HK-2 (cell line): ENCODE results near the gene ERCC4.

Experiments
- DNase-seq: peaks from one replicate; pipeline ENCODE4 v3.0.0-alpha.2; 2018; ENCODE audit not compliant: unreplicated experiment

Gene ERCC4

DNA sequence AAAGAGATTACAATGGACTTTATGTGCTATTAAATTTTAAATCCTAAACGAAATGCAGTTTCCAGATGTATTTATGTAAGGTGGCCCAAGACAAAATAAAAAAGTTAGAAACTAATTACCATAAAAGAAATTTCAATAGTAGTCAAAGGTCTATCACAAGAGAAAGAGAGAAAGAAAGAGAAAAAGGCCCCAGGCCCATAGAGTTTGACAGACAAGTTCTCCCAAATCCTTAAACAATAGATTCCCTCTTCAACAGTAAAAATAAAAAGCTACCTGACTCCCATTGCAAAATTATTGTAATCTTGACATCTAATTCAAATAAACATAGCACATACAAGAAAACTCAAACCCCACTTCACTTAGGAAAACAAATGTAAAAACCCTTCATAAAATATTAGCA lies 8.6 kb upstream of the ERCC4 start:
- no peak for DNase-seq

DNA sequence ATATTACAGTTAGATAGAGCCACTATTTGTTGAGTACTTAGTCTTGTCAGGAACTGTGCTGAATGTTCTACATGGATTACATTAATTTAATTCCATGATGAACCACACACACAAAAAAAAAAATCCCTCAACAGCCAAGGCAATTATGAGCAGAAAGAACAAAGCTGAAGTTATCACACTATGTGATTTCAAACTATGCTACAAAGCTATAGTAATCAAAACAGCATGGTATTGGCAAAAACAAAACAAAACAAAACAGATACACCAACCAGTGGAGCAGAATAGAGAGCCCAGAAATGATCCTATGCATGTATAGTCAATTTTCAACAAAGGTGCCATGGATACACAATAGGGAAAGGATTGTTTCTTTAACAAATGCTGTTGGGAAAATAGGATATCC lies 8.1 kb upstream of the ERCC4 start:
- no peak for DNase-seq

DNA sequence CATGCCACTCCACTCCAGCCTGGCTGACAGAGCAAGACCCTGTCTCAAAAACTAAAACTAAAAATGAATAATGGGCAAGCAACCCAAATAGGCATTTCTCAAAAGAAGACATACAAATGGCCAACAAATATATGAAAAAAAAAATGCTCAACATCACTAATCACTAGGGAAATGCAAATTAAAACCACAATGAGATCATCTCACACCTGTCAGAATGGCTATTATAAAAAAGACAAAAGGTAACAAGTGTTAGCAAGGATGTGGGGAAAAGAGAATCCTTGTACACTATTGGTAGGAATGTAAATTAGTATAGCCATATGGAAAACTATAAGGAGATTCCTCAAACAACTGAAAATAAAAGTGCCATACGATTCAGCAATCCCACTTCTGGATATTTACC lies 7.1 kb upstream of the ERCC4 start:
- DNase-seq = no peak

DNA sequence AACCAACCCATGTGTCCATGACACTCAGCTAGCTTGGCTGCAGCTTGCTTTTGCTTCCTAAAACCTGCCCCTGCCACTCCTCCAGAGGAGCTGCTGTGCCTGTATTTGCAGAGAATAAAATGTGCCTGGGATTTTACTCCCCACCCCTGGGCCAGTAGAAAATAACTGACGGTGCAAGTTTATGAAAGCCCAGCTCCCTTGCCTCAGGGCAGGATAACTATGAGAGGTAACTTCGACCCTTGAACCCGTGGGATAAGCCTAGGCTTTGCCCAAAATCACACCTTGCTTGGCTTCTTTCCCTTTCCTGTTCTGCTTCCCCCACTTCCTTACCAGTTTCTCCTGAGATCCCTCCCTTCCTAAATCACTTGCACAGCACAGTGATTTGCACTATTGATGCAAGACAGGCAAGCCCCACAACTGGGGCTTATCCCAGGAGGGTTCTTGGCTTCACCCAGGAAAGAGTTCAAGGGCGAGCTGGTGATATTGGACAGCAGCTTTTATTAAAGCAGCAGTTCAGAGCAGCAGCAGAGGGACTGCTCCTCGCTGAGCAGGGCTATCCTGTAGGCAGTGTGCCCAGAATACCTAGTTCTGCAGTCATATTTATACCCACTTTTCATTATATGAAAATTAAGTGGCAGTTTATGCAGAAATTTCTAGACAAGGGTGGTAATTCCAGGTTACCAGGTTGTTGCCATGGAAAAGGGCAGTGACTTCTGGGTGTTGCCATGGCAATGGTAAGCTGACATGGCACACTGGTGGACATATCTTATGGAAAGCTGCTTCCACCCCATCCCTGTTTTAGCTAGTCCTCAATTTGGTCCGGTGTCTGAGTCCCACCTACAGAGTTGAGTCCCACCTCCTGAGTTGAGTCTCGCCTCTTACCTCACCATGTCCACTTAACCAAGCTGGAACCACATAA lies 6.3 kb upstream of the ERCC4 start:
- DNase-seq = no peak

DNA sequence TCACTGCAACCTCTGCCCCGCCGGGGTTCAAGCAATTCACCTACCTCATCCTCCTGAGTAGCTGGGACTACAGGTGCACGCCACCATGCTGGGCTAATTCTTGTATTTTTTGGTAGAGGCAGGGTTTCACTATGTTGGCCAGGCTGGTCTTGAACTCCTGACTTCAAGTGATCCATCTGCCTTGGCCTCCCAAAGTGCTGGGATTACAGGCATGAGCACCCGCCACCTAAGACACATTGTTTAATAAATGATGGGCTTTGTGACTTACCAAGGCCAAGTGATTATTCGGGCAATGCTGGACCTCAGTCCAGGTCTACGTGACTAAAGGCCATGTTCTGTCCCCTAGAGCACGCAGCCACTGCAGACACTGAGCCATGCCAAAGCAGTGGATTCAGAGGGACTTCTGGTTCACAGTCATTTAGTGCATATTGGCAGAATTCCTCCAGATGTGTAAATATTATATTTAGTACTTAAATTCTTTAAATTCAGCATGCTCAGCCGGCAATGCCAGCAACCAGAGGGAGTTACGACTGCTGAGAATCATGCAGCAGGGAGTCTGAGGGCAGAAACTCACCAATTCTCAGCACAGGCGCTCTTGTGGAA lies 4.8 kb upstream of the ERCC4 start:
- no peak for DNase-seq

DNA sequence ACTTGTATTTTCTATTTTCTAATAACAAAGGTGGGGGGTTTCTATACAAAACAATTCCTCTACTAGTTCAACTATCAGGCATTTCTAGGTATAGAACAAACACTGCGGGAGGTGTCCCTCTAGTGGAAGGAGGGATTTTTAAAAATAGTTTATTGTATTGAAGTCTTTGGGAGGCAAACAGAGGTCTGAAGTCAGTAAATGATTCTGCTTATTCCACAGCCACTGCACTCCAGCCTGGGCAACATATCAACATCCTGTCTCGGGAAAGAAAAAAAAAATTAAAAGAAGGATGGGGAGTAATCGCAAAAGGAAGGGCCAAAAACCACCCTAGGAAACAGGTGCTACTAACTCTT lies 648 bp upstream of the ERCC4 start:
- no peak for DNase-seq

DNA sequence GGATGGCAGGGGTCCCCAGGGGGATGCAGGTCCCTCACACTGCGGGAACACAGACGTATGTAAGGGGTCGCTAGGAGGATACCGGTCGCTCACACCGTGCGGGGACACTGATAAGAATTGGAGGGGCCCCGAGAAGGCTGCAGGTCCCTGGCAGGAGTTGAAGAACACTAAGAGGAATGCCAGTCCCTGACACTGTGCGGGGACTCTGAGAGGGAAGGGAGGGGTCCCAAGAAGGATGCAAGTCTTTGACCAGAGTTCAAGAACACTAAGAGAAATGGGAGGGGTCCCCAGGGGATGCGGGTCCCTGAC lies 510 bp downstream of the ERCC4 start:
- no peak for DNase-seq

DNA sequence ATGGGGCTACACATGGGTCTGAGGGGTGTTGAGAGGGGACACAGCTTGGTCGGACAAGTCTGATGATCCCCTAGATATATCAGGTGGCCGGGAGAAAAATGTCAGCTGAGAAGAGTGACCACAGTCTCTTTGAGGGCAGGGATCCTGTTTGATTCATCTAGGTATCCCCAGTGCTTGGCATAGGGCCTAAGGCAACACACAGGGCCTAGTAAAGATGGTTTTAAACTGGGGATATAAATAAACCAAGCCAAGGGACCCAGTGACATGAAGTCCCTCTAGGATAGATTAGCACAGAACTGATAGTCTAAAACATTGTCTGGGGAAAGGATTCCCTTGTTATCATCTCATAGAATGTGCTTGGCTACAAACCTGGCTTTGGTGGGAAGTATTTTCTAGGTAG lies 1.4 kb downstream of the ERCC4 start:
- DNase-seq = no peak

DNA sequence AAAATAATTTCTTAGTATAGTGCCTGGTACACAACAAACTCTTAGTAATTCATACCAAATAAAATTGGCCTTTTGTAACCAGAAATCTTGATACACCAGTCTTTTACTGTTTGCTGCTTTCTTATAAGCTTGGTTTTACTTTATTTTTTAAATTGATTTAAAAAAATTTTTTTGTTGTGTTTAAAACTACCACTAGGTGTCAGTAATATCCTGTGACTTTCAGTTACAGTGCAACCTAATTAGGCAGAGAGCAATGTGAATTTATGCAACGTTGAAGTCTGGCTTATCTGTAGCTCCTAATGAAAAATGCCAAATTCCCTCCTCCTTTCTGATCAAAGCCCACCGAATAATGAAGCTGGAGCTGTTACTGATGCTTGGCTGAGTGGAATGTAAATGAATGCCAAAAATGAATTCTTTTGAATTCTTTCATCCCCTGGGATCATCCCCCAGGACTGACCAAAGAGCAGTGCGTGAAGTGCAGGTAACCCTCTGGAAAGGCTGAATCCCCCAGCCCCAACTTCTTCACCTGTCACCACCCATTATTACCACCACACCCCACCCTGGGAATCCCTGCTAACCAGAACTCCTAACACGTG lies 3.8 kb downstream of the ERCC4 start:
- no peak for DNase-seq

DNA sequence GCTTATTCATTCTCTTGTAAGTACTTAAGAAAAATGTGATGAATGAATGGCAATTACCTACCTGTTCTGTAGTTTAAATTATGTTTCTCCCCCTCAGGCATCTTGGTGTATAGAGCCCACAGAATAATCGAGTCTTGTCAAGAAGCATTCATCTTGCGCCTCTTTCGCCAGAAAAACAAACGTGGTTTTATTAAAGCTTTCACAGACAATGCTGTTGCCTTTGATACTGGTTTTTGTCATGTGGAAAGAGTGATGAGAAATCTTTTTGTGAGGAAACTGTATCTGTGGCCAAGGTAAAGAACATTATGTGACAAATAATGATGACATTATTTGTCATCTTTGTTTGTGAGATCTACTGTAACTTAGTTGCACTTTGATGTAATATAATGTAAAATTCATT lies 6.5 kb downstream of the ERCC4 start:
- no peak for DNase-seq

DNA sequence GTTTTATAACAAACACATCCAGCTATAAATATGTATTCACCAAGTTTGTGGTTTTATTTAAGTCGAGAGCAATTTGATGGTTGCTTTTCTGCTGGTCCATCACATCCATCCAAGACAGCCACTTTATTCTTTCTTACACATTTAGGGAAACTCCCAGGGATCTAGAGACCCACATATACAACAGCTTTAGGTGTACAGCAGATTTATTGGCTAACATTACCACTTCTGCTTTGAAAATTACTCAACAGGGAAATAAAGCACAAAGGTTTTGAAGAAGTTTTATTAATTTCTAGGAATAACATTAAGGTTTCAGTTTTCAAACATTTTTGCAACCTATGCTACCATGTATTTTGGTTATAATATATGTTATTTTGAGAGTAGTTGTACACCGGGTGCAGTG lies 6.9 kb downstream of the ERCC4 start:
- DNase-seq = no peak

DNA sequence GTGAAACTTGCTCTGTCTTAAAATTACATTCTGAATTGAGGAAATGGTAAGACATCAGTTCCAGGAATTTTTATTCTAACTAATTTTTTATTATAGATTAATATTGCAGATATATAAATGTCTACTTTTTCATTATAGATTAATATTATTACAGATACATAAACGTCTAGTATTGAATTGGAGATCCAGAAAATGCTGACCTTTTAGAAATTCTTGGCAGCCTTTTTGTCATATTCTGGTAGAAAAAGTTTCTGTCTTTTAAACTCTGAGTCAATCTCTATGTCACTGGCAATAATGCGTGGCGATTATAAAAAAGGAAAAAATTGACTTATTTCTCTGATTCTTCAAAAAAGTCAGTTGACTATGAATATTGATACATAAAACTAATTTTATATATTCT lies 8.7 kb downstream of the ERCC4 start:
- DNase-seq = no peak

DNA sequence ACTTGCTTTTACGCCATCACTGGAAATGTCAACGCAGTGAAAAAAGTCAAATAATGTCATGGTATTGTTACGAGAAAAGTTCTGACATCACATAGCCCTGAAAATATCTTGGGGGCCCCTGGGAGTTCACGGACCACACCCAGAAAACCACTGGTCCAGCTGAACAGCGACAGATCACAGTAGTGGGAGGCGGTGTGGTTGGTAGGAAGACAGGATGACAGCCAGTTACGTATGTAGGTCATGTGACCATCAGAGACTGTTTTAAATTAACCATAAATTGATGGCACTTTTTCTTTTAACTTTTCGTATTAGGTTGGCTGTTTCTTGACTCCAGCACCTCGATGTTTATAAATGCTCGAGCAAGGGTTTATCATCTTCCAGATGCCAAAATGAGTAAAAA lies 11.9 kb downstream of the ERCC4 start:
- DNase-seq = no peak

DNA sequence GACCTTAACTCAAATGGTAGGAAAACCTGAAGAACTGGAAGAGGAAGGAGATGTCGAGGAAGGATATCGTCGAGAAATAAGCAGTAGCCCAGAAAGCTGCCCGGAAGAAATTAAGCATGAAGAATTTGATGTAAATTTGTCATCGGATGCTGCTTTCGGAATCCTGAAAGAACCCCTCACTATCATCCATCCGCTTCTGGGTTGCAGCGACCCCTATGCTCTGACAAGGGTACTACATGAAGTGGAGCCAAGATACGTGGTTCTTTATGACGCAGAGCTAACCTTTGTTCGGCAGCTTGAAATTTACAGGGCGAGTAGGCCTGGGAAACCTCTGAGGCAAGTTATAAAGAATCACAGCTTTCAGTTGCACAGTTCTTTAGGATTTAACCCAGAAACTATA lies 15.5 kb downstream of the ERCC4 start:
- no peak for DNase-seq

DNA sequence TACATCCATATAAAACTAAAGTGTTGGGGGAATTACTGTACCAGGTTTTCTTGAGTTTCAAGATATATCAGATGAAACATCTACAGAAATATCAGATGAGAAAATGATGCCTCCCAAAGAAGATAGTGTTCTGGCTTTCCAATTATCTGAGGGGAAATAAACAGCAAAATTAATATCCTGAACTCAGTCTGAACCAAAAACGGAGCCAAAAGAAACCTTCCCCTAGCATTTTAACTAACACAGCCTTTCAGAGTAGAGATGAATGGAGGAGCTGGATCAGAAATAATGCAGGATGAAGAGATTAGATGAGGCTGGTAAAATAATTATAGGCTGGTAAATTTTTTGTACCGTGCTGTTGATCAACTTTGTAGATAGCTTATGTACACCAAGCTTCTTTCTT lies 16.2 kb downstream of the ERCC4 start:
- no peak for DNase-seq

DNA sequence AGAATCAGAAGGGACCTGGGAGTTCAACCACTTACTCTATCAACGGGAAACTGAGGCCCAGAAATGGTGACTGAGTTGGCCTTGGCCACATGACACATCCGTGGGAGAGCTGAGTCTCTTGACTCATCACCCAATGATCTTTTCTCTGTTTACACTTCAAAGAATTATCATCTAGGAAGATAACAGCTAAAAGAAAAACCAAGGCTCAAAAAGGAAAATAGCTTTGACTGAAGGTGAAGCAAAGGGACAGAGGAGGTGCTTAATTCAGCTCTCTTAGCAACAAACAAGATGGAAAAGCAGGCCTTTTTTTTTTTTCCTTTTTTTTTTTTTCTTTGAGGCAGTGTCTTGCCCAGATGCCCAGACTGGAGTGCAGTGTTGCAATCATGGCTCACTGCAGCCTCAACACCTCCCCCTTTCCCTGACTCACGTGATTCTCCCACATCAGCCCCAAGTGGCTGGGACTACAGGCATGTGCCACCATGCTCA lies 16.7 kb downstream of the ERCC4 start:
- DNase-seq = no peak

DNA sequence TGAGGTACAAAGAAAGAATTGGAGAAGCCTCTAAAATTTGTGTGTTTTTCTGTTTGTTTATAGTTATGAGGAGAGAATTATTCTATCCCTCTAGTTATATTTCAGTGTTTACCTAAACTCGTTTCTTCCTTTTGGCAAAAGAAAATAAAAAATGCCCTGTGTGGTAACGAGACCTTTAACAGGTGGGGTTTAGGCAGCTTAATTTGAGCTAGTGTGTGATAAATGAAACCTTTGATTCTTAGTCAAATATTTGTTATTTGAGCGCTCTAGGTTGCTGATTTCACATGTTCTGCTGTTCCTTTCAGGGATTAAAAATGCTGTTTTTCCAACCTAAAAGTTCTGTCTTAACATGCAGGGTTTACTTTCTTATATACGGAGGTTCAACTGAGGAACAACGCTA lies 17.5 kb downstream of the ERCC4 start:
- no peak for DNase-seq

DNA sequence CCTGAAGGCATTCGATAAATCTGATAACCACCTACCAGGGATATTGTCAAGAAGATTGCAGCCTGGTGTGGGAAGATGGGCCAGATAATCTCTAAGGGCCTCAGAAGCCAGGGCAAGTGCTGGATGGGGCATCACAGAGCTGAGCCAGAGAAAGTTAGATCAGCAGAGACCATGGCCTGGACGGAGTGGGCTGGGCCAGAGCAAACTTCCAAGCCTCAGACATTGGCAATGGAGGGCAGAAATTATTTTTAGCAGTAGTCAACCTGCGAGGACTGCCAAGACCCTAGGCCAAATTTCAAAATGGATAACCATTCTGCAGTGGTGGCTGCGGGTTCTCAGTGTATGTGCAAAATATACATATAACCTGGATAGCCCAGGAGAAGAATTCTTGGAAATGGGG lies 18.5 kb downstream of the ERCC4 start:
- DNase-seq = no peak

DNA sequence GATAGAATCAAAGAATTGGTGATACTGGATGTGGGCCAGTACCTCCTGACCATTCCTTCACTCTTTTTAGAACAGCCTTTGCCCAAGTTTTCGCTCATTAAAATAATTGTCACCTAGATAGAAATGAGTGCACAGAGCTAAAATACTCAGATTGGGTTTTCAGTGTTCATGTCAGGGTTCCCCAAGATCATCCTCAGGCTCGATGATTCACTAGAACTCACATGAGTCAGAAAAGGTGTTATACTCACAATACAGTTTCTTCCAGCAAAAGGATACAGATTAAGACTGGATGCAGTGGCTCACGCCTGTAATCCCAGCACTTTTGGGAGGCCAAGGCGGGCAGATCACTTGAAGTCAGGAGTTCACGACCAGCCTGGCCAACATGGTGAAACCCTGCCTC lies 19.9 kb downstream of the ERCC4 start:
- no peak for DNase-seq

DNA sequence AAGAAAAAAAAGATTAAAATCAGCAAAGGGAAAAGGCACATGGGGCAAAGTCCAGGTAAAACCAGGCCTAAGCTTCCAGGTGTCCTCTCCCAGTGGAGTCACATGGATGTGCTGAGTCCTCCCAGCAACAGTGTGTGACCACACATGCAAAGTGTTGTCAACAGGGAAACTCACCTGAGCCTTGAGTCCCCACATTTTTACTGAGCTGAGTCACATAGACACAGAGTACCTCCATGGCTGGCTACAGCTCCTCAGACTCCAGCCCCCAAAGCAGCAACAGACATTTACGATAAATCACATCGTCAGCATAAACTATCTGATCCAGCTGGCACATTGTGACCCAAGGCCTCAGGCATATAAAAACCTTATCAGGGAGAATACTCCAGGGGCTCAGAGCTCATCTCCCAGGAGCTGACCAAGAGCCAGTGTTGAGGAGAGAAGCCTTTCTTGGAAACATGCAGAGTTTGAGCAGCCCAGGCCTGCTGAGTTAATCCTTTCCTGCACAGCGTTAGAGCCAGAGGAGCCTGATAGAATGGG lies 20.5 kb downstream of the ERCC4 start:
- DNase-seq = no peak

DNA sequence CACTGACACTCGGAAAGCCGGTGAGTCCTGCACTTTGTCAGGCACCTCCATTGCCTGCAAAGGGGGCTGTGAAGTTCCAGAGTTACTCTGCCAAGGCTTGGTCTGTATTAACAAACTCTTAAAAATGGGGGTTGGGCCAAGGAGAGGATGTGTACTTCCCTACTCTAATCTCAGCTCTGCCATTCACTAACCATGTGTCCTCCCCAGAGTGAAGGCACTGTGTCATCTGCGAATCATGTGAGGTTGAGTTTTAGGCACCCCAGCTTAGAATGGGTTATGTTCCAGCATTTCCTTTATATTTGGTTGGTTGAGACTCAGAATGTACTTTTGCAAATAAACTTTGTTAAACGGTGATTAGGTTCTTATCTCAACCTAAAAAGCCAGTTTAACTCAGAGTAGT lies 24.9 kb downstream of the ERCC4 start:
- DNase-seq = no peak

DNA sequence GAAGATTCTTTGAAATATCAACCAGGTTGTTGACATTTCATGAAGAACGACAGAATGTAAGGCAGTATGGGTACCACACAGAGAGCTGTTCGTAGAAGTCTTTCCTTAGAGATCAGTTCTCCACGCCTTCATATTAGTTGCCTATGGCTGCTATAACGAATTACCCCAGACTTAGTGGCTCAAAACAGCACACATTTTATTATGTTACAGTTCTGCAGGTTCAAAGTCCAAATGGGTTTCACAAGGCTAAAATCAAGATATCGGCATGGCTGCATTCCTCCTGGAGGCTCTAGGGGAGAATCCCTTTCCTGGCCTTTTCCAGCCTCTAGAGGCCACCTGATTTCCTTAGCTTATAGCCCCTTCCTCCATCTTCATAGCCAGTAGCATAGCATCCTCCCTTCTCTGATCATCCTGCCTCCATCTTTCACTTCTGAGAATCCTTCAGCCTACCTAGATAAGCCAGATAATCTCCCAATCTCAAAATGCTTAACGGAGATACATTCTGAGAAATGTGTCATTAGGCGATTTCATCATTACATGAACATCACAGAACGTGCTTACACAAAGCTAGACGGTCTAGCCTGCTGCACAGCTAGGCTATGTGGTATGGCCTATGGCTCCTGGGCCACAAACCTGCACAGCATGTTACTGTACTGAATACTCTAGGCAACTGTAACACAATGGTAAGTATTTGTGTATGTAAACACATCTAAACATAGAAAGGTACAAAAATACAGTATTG lies 26.0 kb downstream of the ERCC4 start:
- no peak for DNase-seq
